ENCODE data around the gene PHLPP1. TPM values are rescaled to one million over a fixed set of nuclear protein-coding genes. Genes with fewer than 3 reads are reported as not detected.
"Not testable (repeated sequence)": the region's sequence is repeated elsewhere in the genome, so short reads cannot be mapped to it uniquely, and the experiment has no call there.

Gene PHLPP1
- total and polyA plus RNA-seq, 12 donors: 13.8 to 61.6 (median 37.8) TPM

DNA sequence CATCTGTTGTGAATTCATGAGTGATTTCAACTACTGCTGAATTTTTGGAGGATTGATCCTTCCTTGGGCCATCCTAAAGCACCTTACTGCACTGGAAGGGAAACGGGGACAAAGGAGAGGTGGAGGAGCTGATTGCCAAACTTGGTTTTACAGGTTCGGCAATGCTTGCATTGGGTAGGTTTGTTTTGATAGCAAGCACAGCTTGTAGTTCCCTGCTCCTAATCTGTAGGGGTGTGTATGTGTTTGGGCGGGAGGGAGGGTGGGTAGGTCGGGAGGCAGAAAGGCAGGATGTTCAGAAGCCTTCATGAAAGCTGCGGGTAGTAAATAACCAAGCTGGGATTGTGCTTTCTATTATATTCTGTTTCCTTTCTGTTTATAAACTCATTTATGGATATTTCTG, 24.6 kb downstream of the PHLPP1 start:
- TF ChIP-seq, protein P1, sequence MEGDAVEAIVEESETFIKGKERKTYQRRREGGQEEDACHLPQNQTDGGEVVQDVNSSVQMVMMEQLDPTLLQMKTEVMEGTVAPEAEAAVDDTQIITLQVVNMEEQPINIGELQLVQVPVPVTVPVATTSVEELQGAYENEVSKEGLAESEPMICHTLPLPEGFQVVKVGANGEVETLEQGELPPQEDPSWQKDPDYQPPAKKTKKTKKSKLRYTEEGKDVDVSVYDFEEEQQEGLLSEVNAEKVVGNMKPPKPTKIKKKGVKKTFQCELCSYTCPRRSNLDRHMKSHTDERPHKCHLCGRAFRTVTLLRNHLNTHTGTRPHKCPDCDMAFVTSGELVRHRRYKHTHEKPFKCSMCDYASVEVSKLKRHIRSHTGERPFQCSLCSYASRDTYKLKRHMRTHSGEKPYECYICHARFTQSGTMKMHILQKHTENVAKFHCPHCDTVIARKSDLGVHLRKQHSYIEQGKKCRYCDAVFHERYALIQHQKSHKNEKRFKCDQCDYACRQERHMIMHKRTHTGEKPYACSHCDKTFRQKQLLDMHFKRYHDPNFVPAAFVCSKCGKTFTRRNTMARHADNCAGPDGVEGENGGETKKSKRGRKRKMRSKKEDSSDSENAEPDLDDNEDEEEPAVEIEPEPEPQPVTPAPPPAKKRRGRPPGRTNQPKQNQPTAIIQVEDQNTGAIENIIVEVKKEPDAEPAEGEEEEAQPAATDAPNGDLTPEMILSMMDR (IDR thresholded peaks at IDR 0.05): no peak
- TF ChIP-seq POLR2A (IDR thresholded peaks at IDR 0.05): no peak
- no peak for DNase-seq
- WGBS, 4 donors: 68 to 78% (median 75%) methylated on average over 5 of the region's 5 CpGs
- H3K9me3 ChIP-seq (replicated peaks in 1 of 3): no peaks in the 10 kb centered on the region
- H3K27ac ChIP-seq: peak overlapping the region in 4 of 5 donors; percentile 36 to 85 (median 72)
- H3K27me3 ChIP-seq: no peaks in the 10 kb centered on the region
- H3K36me3 ChIP-seq (replicated peaks in 1 of 2): no peaks in the 10 kb centered on the region
- H3K4me3 ChIP-seq: no peak overlapping the region
- intact Hi-C loops (cut with DNase I): loop anchor here in 1 of 2 donors (10.0 kb wide), 1 partner anchor 65 kb away; no protein-coding TSS in a partner anchor
- H3K4me1 ChIP-seq (replicated peaks in 1 of 2): peaks cover 9 to 44% of the 10 kb centered on the region in 2 donors

DNA sequence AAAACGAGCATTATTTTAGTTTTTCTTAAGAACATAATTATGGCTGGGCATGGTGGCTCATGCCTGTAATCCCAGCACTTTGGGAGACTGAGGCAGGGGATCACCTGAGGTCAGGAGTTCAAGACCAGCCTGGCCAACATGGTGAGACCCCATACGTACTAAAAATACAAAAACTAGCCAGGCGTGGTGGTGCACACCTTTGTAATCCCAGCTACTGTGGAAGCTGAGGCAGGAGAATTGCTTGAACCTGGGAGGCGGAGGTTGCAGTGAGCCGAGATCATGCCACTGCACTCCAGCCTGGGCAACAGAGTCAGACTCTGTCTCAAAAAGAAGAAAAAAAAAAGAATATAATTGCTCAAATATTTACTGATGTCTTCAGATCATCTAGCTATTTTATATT, 25.3 kb downstream of the PHLPP1 start:
- H3K27ac ChIP-seq: peak overlapping the region; percentile 71 to 85 (median 80)

DNA sequence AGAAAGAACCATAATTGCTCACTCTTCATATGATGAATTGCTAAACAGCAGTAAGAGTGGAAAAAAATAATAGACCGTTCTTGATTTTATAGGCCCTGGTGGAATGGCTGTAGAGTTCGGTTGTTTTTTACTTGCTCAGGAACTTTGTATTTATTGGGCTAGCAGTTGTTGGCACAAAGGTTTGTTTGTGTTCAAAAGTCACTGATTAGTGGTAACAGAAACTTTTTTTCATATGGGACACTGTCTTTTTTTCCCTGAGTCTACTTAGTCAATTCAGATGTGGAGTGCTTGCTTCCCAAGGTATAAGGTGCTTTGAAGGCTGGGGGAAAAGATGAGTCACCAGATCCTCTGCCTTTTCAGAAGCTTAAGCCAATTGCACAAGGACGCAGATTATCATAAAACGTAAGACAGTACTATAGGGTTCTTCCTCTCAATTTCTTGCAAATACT, 25.8 kb downstream of the PHLPP1 start:
- Histone ChIP-seq H3K36me3 (replicated peaks in 1 of 2) (no peaks in the 10 kb centered on the region), H3K4me1 (replicated peaks in 1 of 2) (peaks cover 13 to 48% of the 10 kb centered on the region in 2 donors), H3K4me3 (no peak overlapping the region), H3K9me3 (replicated peaks in 1 of 3) (no peaks in the 10 kb centered on the region), H3K27ac (peak overlapping the region; percentile 71 to 85 (median 80)), H3K27me3 (no peaks in the 10 kb centered on the region)
- intact Hi-C loops (cut with DNase I): no loop called here
- DNase-seq: peak; percentile 54 to 78 (median 72)
- WGBS, 4 donors: 34 to 46% (median 39%) methylated on average over 4 of the region's 4 CpGs
- peak in 1 of 2 donors; percentile 34 for TF ChIP-seq POLR2A (IDR thresholded peaks at IDR 0.05)
- TF ChIP-seq, protein P1 (IDR thresholded peaks at IDR 0.05): no peak

More for the DNA sequence above, 25.3 kb downstream of the PHLPP1 start:
- peaks cover 13 to 48% of the 10 kb centered on the region in 2 donors for H3K4me1 ChIP-seq (replicated peaks in 1 of 2)
- H3K9me3 ChIP-seq (replicated peaks in 1 of 3); H3K36me3 ChIP-seq (replicated peaks in 1 of 2); intact Hi-C loops (cut with DNase I); H3K4me3 ChIP-seq; H3K27me3 ChIP-seq; DNase-seq: not testable (repeated sequence)
- 55 to 68% (median 59%) methylated on average over 5 of the region's 5 CpGs for WGBS, 4 donors

GRCh38 chr18:62741584-62741983, 26.2 kb downstream of the PHLPP1 start:
- Histone ChIP-seq H3K27me3 (no peaks in the 10 kb centered on the region), H3K4me3 (no peak overlapping the region), H3K4me1 (replicated peaks in 1 of 2) (peaks cover 13 to 48% of the 10 kb centered on the region in 2 donors), H3K27ac (peak overlapping the region; percentile 71 to 85 (median 80)), H3K9me3 (replicated peaks in 1 of 3) (no peaks in the 10 kb centered on the region), H3K36me3 (replicated peaks in 1 of 2) (no peaks in the 10 kb centered on the region)
- TF ChIP-seq, protein P1 (IDR thresholded peaks at IDR 0.05): no peak
- no peak for TF ChIP-seq POLR2A (IDR thresholded peaks at IDR 0.05)
- WGBS, 4 donors: 42 to 53% (median 51%) methylated on average over 4 of the region's 4 CpGs
- intact Hi-C loops (cut with DNase I): no loop called here
- DNase-seq: no peak
